Heart left ventricle (tissue), 16 donors: ENCODE data around the gene ZNF57. TPM values are rescaled to one million over a fixed set of nuclear protein-coding genes. Genes with fewer than 3 reads are reported as not detected.
"Not testable (repeated sequence)": the region's sequence is repeated elsewhere in the genome, so short reads cannot be mapped to it uniquely, and the experiment has no call there.

Experiments used
- ATAC-seq, 4 donors: fragments of 200-7000 bp; cut with Tn5 transposase; one replicate each; pipeline ENCODE4 v1.9.1; 2020 to 2022; ENCODE audit warnings: moderate library complexity in 4 of 4, mild to moderate bottlenecking in 3 of 4, moderate number of reproducible peaks in 1 of 4
- DNase-seq, 5 donors: peaks; one replicate each; pipeline ENCODE4 v3.0.0-alpha.2; 2020
- H3K27ac ChIP-seq, 12 donors: fragments of 200-600 bp; sonication (generic) in 4 of 12; one replicate each; pipeline versions ENCODE4 v1.5.0 to v1.8.0; 2016 to 2022; ENCODE audit warnings: mild to moderate bottlenecking in 2 of 12
- H3K27me3 ChIP-seq, 9 donors: fragments of 200-600 bp; sonication (generic) in 2 of 9; one replicate each; pipeline versions ENCODE4 v1.5.1 to v1.8.0; 2016 to 2022; ENCODE audit warnings: mild to moderate bottlenecking in 3 of 9
- H3K36me3 ChIP-seq, 9 donors: fragments of 200-600 bp; sonication (generic) in 2 of 9; one replicate each; pipeline versions ENCODE4 v1.5.0 to v1.8.0; 2018 to 2022; ENCODE audit warnings: mild to moderate bottlenecking in 2 of 9
- H3K4me1 ChIP-seq, 12 donors: fragments of 200-600 bp; sonication (generic) in 4 of 12; one replicate each; pipeline versions ENCODE4 v1.5.0 to v1.8.0; 2016 to 2022; ENCODE audit warnings: mild to moderate bottlenecking in 3 of 12
- H3K4me3 ChIP-seq, 12 donors: fragments of 200-600 bp; sonication (generic) in 4 of 12; one replicate each; pipeline versions ENCODE4 v1.5.0 to v1.8.0; 2017 to 2022; ENCODE audit warnings: mild to moderate bottlenecking in 9 of 12, moderate library complexity in 4 of 12
- H3K9me3 ChIP-seq, 12 donors: fragments of 200-600 bp; sonication (generic) in 4 of 12; one replicate each; pipeline versions ENCODE4 v1.5.0 to v1.8.0; 2016 to 2022; ENCODE audit warnings: mild to moderate bottlenecking in 1 of 12
- POLR2A ChIP-seq, 2 donors: fragments of 450-650 bp; IDR thresholded peaks; one replicate each; pipeline ENCODE4 v1.6.1; 2017; ENCODE audit warnings: antibody characterized with exemption in 2 of 2, mild to moderate bottlenecking in 2 of 2, moderate library complexity in 2 of 2
- WGBS, 4 donors: extraction: QIAGEN DNeasy Blood & Tissue Kit in 2 of 4; methylation state at CpG; one replicate each; pipeline versions ENCODE4 v1.1.5 to v1.1.7; 2013 to 2018; 5-methylcytosine and 5-hydroxymethylcytosine counted together
- intact Hi-C, 10 donors: fragments of 100-400 bp; cut with DNase I; formaldehyde crosslinking; loops; one replicate each; pipeline versions ENCODE4 v1.11.1 to v1.14.2; 2022
- polyA plus RNA-seq, 2 donors: library from polyadenylated mRNA; stranded (reverse); fragments of 200-250 nt; gene quantifications; one replicate each; pipeline ENCODE4 v1.2.3, GENCODE V29; 2013
- total RNA-seq, 9 donors: library from RNA; depleted of rRNA in 2 of 9; stranded (reverse); fragments of >200 nt in 2 of 9; fragmentation: NEBNext Ultra II Directional in 3 of 9; extraction: Animal tissue kit (Norgen Biotek cat#: 25700) in 3 of 9; gene quantifications; one replicate each; pipeline versions ENCODE4 v1.1.0 to v1.2.4, GENCODE V29; 2016 to 2023
- TF ChIP-seq, protein P1 (sequence below), 12 donors: fragments of 200-600 bp; sonication (generic) in 4 of 12; IDR thresholded peaks; one replicate each; pipeline versions ENCODE4 v1.5.0 to v1.8.0; 2018 to 2022; ENCODE audit warnings: antibody characterized with exemption in 12 of 12, mild to moderate bottlenecking in 5 of 12
- donor health status: ischemic (EF 13 %, LVEDD 7.1; RV severe dilation, severe dysfunction).
- donor health status: healthy with polysubstance abuse.
- donor health status: DM: no; HTN: yes; CAD: no.
- donor health status: DM: no; HTN: no; CAD: no.
- donor health status: ischemic (EF 25% LVEDD 6.9; RV normal size, moderate dysfunction).
- donor health status: ischemic (EF 25% LVEDD 5.7; RV mildly dilated, moderate dysfunction).
- donor health status: healthy.
- donor health status: DM: yes; HTN: yes; CAD: no.
- donor health status: ischemic (EF 35%, LVEDD 5.7; RV mildly dilated, moderate dysfunction).
- donor health status: nonischemic (EF 11% LVEDD 7.7; RV severe dilation, severe dysfunction).
- donor health status: DM: yes; HTN: yes; CAD: no.
- donor health status: PGD.
- donor health status: ischemic (EF 29% LVEDD 5.4; RV normal size, mild dysfunction).
- donor health status: nonischemic (EF 23%, LVEDD 6.1; RV moderate dilation, normal function).

ZNF57 gene
- total and polyA plus RNA-seq, 11 donors, result 2.1 to 5.6 (median 3.3) TPM

- ATAC-seq (no peak), DNase-seq (no peak)
- TF ChIP-seq, protein P1, sequence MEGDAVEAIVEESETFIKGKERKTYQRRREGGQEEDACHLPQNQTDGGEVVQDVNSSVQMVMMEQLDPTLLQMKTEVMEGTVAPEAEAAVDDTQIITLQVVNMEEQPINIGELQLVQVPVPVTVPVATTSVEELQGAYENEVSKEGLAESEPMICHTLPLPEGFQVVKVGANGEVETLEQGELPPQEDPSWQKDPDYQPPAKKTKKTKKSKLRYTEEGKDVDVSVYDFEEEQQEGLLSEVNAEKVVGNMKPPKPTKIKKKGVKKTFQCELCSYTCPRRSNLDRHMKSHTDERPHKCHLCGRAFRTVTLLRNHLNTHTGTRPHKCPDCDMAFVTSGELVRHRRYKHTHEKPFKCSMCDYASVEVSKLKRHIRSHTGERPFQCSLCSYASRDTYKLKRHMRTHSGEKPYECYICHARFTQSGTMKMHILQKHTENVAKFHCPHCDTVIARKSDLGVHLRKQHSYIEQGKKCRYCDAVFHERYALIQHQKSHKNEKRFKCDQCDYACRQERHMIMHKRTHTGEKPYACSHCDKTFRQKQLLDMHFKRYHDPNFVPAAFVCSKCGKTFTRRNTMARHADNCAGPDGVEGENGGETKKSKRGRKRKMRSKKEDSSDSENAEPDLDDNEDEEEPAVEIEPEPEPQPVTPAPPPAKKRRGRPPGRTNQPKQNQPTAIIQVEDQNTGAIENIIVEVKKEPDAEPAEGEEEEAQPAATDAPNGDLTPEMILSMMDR (IDR thresholded peaks at IDR 0.05), result no peak
- no peaks in the 10 kb centered on the region for H3K4me1 ChIP-seq
- no peak overlapping the region for H3K27ac ChIP-seq
- H3K27me3 ChIP-seq, result no peaks in the 10 kb centered on the region
- intact Hi-C loops, result loop anchor here in 9 of 10 donors (5.0 to 10.0 kb wide), 5 partner anchors 47 to 225 kb away; no protein-coding TSS in a partner anchor
- H3K9me3 ChIP-seq, result peaks cover 0 to 9% (median 0%) of the 10 kb centered on the region in 12 donors
- H3K36me3 ChIP-seq, result no peaks in the 10 kb centered on the region
- H3K4me3 ChIP-seq, result no peak overlapping the region
- WGBS, 4 donors, result 76 to 86% (median 79%) methylated on average over 10 of the region's 10 CpGs
Measured at GRCh38 chr19:2869618-2870017, 31.1 kb upstream of the ZNF57 start.

DNA sequence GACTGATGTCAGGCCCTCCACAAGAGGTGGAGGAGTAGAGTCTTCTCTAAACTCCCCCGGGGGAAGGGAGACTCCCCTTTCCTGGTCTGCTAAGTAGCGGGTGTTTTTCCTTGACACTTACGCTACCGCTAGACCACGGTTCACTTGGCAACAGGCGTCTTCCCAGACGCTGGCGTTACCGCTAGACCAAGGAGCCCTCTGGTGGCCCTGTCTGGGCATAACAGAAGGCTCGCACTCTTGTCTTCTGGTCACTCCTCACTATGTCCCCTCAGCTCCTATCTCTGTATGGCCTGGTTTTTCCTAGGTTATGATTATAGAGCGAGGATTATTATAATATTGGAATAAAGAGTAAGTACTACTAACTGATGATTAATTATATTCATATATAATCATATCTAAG, 28.6 kb upstream of the ZNF57 start:
- not testable (repeated sequence) for H3K36me3 ChIP-seq, H3K27ac ChIP-seq, DNase-seq, ATAC-seq, H3K4me1 ChIP-seq, H3K27me3 ChIP-seq, H3K4me3 ChIP-seq
- peaks cover 0 to 23% (median 10%) of the 10 kb centered on the region in 12 donors for H3K9me3 ChIP-seq
- WGBS, 4 donors, result 14 to 29% (median 19%) methylated on average over 2 to 11 of the region's 11 CpGs
- intact Hi-C loops, result loop anchor here in 7 of 10 donors (5.0 to 10.0 kb wide), 4 partner anchors 50 to 227 kb away; no protein-coding TSS in a partner anchor
- TF ChIP-seq, protein P1 (IDR thresholded peaks at IDR 0.05), result peak in 8 of 12 donors; percentile 7 to 53 (median 32)

GRCh38 chr19:2877398-2878331, 23.1 kb upstream of the ZNF57 start:
- WGBS, 4 donors, result 85 to 88% (median 87%) methylated on average over 32 of the region's 32 CpGs
- no peak for ATAC-seq
- TF ChIP-seq, protein P1 (IDR thresholded peaks at IDR 0.05), result no peak
- no peak for TF ChIP-seq POLR2A (IDR thresholded peaks at IDR 0.05)

More at GRCh38 chr19:2877398-2878331, 23.1 kb upstream of the ZNF57 start:
- H3K27ac ChIP-seq, result no peak overlapping the region
- DNase-seq, result no peak
- no peak overlapping the region for H3K4me3 ChIP-seq
- H3K36me3 ChIP-seq, result no peaks in the 10 kb centered on the region
- H3K27me3 ChIP-seq, result no peaks in the 10 kb centered on the region
- peaks cover 0 to 40% (median 24%) of the 10 kb centered on the region in 12 donors for H3K9me3 ChIP-seq
- intact Hi-C loops, result loop anchor here in 1 of 10 donors (10.0 kb wide), 1 partner anchor 233 kb away; no protein-coding TSS in a partner anchor
- H3K4me1 ChIP-seq, result no peaks in the 10 kb centered on the region
